Trophoblast cell (in vitro differentiated cells and primary cell): Measurements from ENCODE around the gene CARS1.
A peak's percentile ranks its signal among the peaks of the same experiment; 100 is the strongest.

ENCODE experiments used
- DNase-seq, 2 donors: peaks; one replicate each; pipeline ENCODE4 v3.0.0-alpha.2; 2016
- H2AFZ ChIP-seq: 2 replicates; pipeline ENCODE4 v1.6.1; 2013; ENCODE audit warnings: low read length, moderate library complexity, mild to moderate bottlenecking; ENCODE audit not compliant: insufficient read depth, poor library complexity
- H2AK5ac ChIP-seq: 2 replicates; pipeline ENCODE4 v1.6.1; 2013; ENCODE audit warnings: mild to moderate bottlenecking, low read length
- H2BK120ac ChIP-seq: 2 replicates; pipeline ENCODE4 v1.6.1; 2013; ENCODE audit warnings: low read length, mild to moderate bottlenecking, moderate library complexity; ENCODE audit not compliant: insufficient read depth, poor library complexity
- H2BK12ac ChIP-seq: 2 replicates; pipeline ENCODE4 v1.6.1; 2013; ENCODE audit warnings: mild to moderate bottlenecking, low read length, moderate library complexity
- H2BK5ac ChIP-seq: 2 replicates; pipeline ENCODE4 v1.6.1; 2013; ENCODE audit warnings: low read length, low read depth, moderate library complexity, mild to moderate bottlenecking; ENCODE audit not compliant: poor library complexity
- H3K14ac ChIP-seq: 2 replicates; pipeline ENCODE4 v1.6.1; 2013; ENCODE audit warnings: mild to moderate bottlenecking, low read length
- H3K18ac ChIP-seq: 2 replicates; pipeline ENCODE4 v1.6.1; 2013; ENCODE audit warnings: mild to moderate bottlenecking, low read length
- H3K23ac ChIP-seq: 2 replicates; pipeline ENCODE4 v1.6.1; 2013; ENCODE audit warnings: low read length
- H3K27ac ChIP-seq: 2 replicates; pipeline ENCODE4 v1.5.1; 2013; ENCODE audit warnings: low read depth, mild to moderate bottlenecking, inconsistent platforms, low read length, moderate library complexity
- H3K27me3 ChIP-seq: 2 replicates; pipeline ENCODE4 v1.6.1; 2013; ENCODE audit warnings: inconsistent platforms, mild to moderate bottlenecking, low read length, moderate library complexity; ENCODE audit not compliant: insufficient read depth
- H3K36me3 ChIP-seq, 2 experiments: 1 replicate in 1 of 2; 2 replicates in 1 of 2; pipeline ENCODE4 v1.6.1; 2013; ENCODE audit warnings: low read length in 2 of 2, mild to moderate bottlenecking in 2 of 2, moderate library complexity in 1 of 2; ENCODE audit not compliant: insufficient read depth in 2 of 2, control insufficient read depth in 1 of 2
- H3K4ac ChIP-seq: 2 replicates; pipeline ENCODE4 v1.6.1; 2013; ENCODE audit warnings: low read depth, mild to moderate bottlenecking, low read length, moderate library complexity
- H3K4me1 ChIP-seq, 2 experiments: 1 replicate in 1 of 2; 2 replicates in 1 of 2; pipeline ENCODE4 v1.6.1; 2013; ENCODE audit warnings: low read length in 2 of 2, mild to moderate bottlenecking in 2 of 2, moderate library complexity in 1 of 2; ENCODE audit not compliant: insufficient read depth in 2 of 2, control insufficient read depth in 1 of 2
- H3K4me2 ChIP-seq: 2 replicates; pipeline ENCODE4 v1.6.1; 2013; ENCODE audit warnings: inconsistent platforms, mild to moderate bottlenecking, low read length, moderate library complexity
- H3K4me3 ChIP-seq: 2 replicates; pipeline ENCODE4 v1.5.1; 2013; ENCODE audit warnings: mild to moderate bottlenecking, low read depth, low read length, inconsistent platforms
- H3K79me1 ChIP-seq: one replicate; pipeline ENCODE4 v1.6.1; 2013; ENCODE audit warnings: low read length
- H3K79me2 ChIP-seq: 2 replicates; pipeline ENCODE4 v1.6.1; 2013; ENCODE audit warnings: low read length, mild to moderate bottlenecking; ENCODE audit not compliant: control insufficient read depth, insufficient read depth, poor library complexity
- H3K9ac ChIP-seq: 2 replicates; pipeline ENCODE4 v1.6.1; 2013; ENCODE audit warnings: mild to moderate bottlenecking, low read length
- H3K9me3 ChIP-seq: 2 replicates; pipeline ENCODE4 v1.6.1; 2013; ENCODE audit warnings: low read depth, mild to moderate bottlenecking, control low read depth, inconsistent platforms, low read length; ENCODE audit not compliant: insufficient read depth
- H4K12ac ChIP-seq: 2 replicates; pipeline ENCODE4 v1.6.1; 2013; ENCODE audit warnings: low read depth, mild to moderate bottlenecking, low read length, moderate library complexity
- H4K8ac ChIP-seq: 2 replicates; pipeline ENCODE4 v1.6.1; 2013; ENCODE audit warnings: low read depth, mild to moderate bottlenecking, low read length, moderate library complexity
- H4K91ac ChIP-seq: one replicate; pipeline ENCODE4 v1.6.1; 2013; ENCODE audit warnings: low read depth, mild to moderate bottlenecking, low read length, moderate library complexity
- WGBS: extraction: QIAGEN DNeasy Blood & Tissue Kit; methylation state at CpG from one replicate; pipeline ENCODE4 v1.1.7; 2013; ENCODE audit warnings: missing lambda C conversion rate; ENCODE audit not compliant: insufficient read length, insufficient coverage; ENCODE audit errors: extremely low coverage; 5-methylcytosine and 5-hydroxymethylcytosine counted together

The CARS1 gene

GRCh38 chr11:3028813-3029212 is 28.4 kb downstream of the CARS1 start:
- H4K8ac ChIP-seq = no peak overlapping the region
- no peak overlapping the region for H3K4me2 ChIP-seq
- H3K4me3 ChIP-seq = no peak overlapping the region
- H3K9me3 ChIP-seq = no peaks in the 10 kb centered on the region
- no peak overlapping the region for H3K27ac ChIP-seq
- no peak overlapping the region for H3K23ac ChIP-seq
- peaks cover 48 to 59% of the 10 kb centered on the region in 2 experiments for H3K36me3 ChIP-seq
- H3K4me1 ChIP-seq = no peaks in the 10 kb centered on the region
- H2BK5ac ChIP-seq = no peak overlapping the region
- H2BK12ac ChIP-seq = no peak overlapping the region
- WGBS = 100% methylated on average over 4 of the region's 9 CpGs
- no peaks in the 10 kb centered on the region for H3K79me1 ChIP-seq
- no peak overlapping the region for H4K91ac ChIP-seq
- no peaks in the 10 kb centered on the region for H3K27me3 ChIP-seq
- H2AK5ac ChIP-seq = no peak overlapping the region
- DNase-seq = no peak
- no peak overlapping the region for H3K14ac ChIP-seq
- H3K4ac ChIP-seq = no peak overlapping the region
- no peak overlapping the region for H3K9ac ChIP-seq
- H3K18ac ChIP-seq = no peak overlapping the region
- H2BK120ac ChIP-seq = no peak overlapping the region
- H4K12ac ChIP-seq = no peak overlapping the region
- H3K79me2 ChIP-seq = no peaks in the 10 kb centered on the region
- no peak overlapping the region for H2AFZ ChIP-seq

GRCh38 chr11:3026803-3027202 is 30.4 kb downstream of the CARS1 start:
- WGBS = no CpG with 5 or more reads among the region's 8 CpGs
- H3K9ac ChIP-seq = no peak overlapping the region
- H3K23ac ChIP-seq = no peak overlapping the region
- no peak overlapping the region for H2AFZ ChIP-seq
- H3K9me3 ChIP-seq = no peaks in the 10 kb centered on the region
- no peaks in the 10 kb centered on the region for H3K27me3 ChIP-seq
- H3K79me1 ChIP-seq = no peaks in the 10 kb centered on the region
- no peak overlapping the region for H3K18ac ChIP-seq
- no peak overlapping the region for H2AK5ac ChIP-seq
- H2BK120ac ChIP-seq = no peak overlapping the region
- DNase-seq = no peak
- no peak overlapping the region for H3K14ac ChIP-seq
- no peak overlapping the region for H3K4ac ChIP-seq
- no peaks in the 10 kb centered on the region for H3K79me2 ChIP-seq
- H2BK12ac ChIP-seq = no peak overlapping the region
- no peak overlapping the region for H3K4me2 ChIP-seq
- H4K12ac ChIP-seq = no peak overlapping the region
- no peak overlapping the region for H3K27ac ChIP-seq
- H3K36me3 ChIP-seq = peaks cover 49% of the 10 kb centered on the region in 2 experiments
- H3K4me1 ChIP-seq = peaks cover 6 to 8% of the 10 kb centered on the region in 2 experiments
- H3K4me3 ChIP-seq = no peak overlapping the region
- H4K8ac ChIP-seq = no peak overlapping the region
- H4K91ac ChIP-seq = no peak overlapping the region
- H2BK5ac ChIP-seq = no peak overlapping the region

GRCh38 chr11:3022982-3023381 is 34.2 kb downstream of the CARS1 start:
- Histone ChIP-seq H3K4me1 (peaks cover 6 to 8% of the 10 kb centered on the region in 2 experiments), H2BK5ac (no peak overlapping the region), H3K4ac (no peak overlapping the region), H2AFZ (no peak overlapping the region), H3K23ac (no peak overlapping the region), H3K79me2 (no peaks in the 10 kb centered on the region), H3K14ac (no peak overlapping the region), H3K4me3 (no peak overlapping the region), H3K79me1 (no peaks in the 10 kb centered on the region), H3K9me3 (no peaks in the 10 kb centered on the region), H4K12ac (no peak overlapping the region), H2BK12ac (no peak overlapping the region), H3K18ac (no peak overlapping the region), H3K36me3 (peaks cover 46 to 54% of the 10 kb centered on the region in 2 experiments), H3K27me3 (no peaks in the 10 kb centered on the region), H4K91ac (no peak overlapping the region), H3K4me2 (no peak overlapping the region), H2AK5ac (no peak overlapping the region), H2BK120ac (no peak overlapping the region), H3K27ac (peak overlapping the region; percentile 8), H3K9ac (no peak overlapping the region), H4K8ac (no peak overlapping the region)
- DNase-seq = peak; percentile 30 to 44
- WGBS = no CpG with 5 or more reads among the region's 4 CpGs

GRCh38 chr11:3022300-3022967 is 34.8 kb downstream of the CARS1 start:
- no peak overlapping the region for H2BK120ac ChIP-seq
- H2BK5ac ChIP-seq = no peak overlapping the region
- WGBS = no CpG with 5 or more reads among the region's 14 CpGs
- H3K36me3 ChIP-seq = peaks cover 44 to 55% of the 10 kb centered on the region in 2 experiments
- H3K79me2 ChIP-seq = no peaks in the 10 kb centered on the region
- H3K27ac ChIP-seq = peak overlapping the region; percentile 8
- H3K4me2 ChIP-seq = no peak overlapping the region
- no peak overlapping the region for H3K14ac ChIP-seq
- no peaks in the 10 kb centered on the region for H3K9me3 ChIP-seq
- peak overlapping the region; percentile 45 for H3K9ac ChIP-seq
- H2BK12ac ChIP-seq = no peak overlapping the region
- DNase-seq = peak; percentile 63 to 84
- H3K4ac ChIP-seq = no peak overlapping the region
- H3K4me1 ChIP-seq = peaks cover 6 to 8% of the 10 kb centered on the region in 2 experiments
- no peaks in the 10 kb centered on the region for H3K27me3 ChIP-seq
- H4K8ac ChIP-seq = no peak overlapping the region
- no peak overlapping the region for H3K4me3 ChIP-seq
- H3K79me1 ChIP-seq = no peaks in the 10 kb centered on the region
- H2AFZ ChIP-seq = no peak overlapping the region
- H2AK5ac ChIP-seq = no peak overlapping the region
- H4K12ac ChIP-seq = no peak overlapping the region
- H4K91ac ChIP-seq = no peak overlapping the region
- no peak overlapping the region for H3K18ac ChIP-seq
- peak overlapping the region; percentile 71 for H3K23ac ChIP-seq
